22Rv1 (cell line): ENCODE results near the gene PSMA3.
"Not testable (repeated sequence)": the region's sequence is repeated elsewhere in the genome, so short reads cannot be mapped to it uniquely, and the experiment has no call there.

ENCODE experiments used
- ZFX ChIP-seq: fragments of 450-650 bp; IDR thresholded peaks from 2 replicates; pipeline ENCODE4 v1.6.1; 2017; ENCODE audit warnings: antibody characterized with exemption, borderline replicate concordance
- TF ChIP-seq, protein P1 (sequence below): fragments of 450-650 bp; IDR thresholded peaks from 2 replicates; pipeline ENCODE4 v1.5.1; 2017; ENCODE audit warnings: mild to moderate bottlenecking

DNA sequence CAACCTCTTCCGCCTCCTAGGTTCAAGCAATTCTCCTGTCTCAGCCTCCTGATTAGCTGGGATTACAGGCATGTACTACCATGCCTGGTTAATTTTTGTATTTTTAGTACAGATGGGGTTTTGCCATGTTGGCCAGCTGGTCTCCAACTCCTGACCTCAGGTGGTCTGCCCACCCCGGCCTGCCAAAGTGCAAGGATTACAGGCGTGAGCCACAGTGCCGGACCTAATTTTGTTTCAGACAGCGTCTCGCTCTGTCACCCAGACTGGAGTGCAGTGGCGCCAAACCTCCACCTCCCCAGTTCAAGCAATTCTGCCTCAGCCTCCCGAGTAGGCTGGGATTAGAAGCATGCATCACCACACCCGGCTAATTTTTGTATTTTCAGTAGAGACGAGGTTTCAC is 17.4 kb downstream of the PSMA3 start:
- TF ChIP-seq, protein P1, sequence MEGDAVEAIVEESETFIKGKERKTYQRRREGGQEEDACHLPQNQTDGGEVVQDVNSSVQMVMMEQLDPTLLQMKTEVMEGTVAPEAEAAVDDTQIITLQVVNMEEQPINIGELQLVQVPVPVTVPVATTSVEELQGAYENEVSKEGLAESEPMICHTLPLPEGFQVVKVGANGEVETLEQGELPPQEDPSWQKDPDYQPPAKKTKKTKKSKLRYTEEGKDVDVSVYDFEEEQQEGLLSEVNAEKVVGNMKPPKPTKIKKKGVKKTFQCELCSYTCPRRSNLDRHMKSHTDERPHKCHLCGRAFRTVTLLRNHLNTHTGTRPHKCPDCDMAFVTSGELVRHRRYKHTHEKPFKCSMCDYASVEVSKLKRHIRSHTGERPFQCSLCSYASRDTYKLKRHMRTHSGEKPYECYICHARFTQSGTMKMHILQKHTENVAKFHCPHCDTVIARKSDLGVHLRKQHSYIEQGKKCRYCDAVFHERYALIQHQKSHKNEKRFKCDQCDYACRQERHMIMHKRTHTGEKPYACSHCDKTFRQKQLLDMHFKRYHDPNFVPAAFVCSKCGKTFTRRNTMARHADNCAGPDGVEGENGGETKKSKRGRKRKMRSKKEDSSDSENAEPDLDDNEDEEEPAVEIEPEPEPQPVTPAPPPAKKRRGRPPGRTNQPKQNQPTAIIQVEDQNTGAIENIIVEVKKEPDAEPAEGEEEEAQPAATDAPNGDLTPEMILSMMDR, result not testable (repeated sequence)
- TF ChIP-seq ZFX, result not testable (repeated sequence)
